Measurements from ENCODE around the gene FAM174B. TPM values are rescaled to one million over a fixed set of nuclear protein-coding genes. Genes with fewer than 3 reads are reported as not detected.

The FAM174B gene
- 1 to 10 TPM; 6.2 to 7.1 TPM for total RNA-seq

GRCh38 chr15:92655178-92655995 is at the start of gene FAM174B:
TSS of gene FAM174B (minus strand) at chr15:92655775.
- peak within 1 kb of the TSS; percentile 47 to 58 for H3K4me3 ChIP-seq
- peaks cover 0 to 23% of the 10 kb centered on the region in 2 donors for H3K4me1 ChIP-seq
- H3K36me3 ChIP-seq = no peaks in the 10 kb centered on the region
- TF ChIP-seq CTCF (IDR thresholded peaks at IDR 0.05) = no peak
- no peaks in the 10 kb centered on the region for H3K9me3 ChIP-seq
- H3K27me3 ChIP-seq = no peaks in the 10 kb centered on the region
- H3K27ac ChIP-seq = peak within 1 kb of the TSS; percentile 41 to 51
- DNase-seq (ENCODE audit: low spot score) = no peak

- H3K27me3 ChIP-seq = no peaks in the 10 kb centered on the region
- no peak for TF ChIP-seq CTCF (IDR thresholded peaks at IDR 0.05)
These were observed 40.5 kb upstream of the FAM174B start for GRCh38 chr15:92696096-92696495.

GRCh38 chr15:92693691-92694331 is 38.2 kb upstream of the FAM174B start:
- peak in 1 of 2 donors; percentile 33 for TF ChIP-seq CTCF (IDR thresholded peaks at IDR 0.05)
- H3K9me3 ChIP-seq = no peaks in the 10 kb centered on the region
- no peak for DNase-seq (ENCODE audit: low spot score)
- H3K27me3 ChIP-seq = no peaks in the 10 kb centered on the region
- no peak overlapping the region for H3K4me3 ChIP-seq
- no peaks in the 10 kb centered on the region for H3K36me3 ChIP-seq
- no peaks in the 10 kb centered on the region for H3K4me1 ChIP-seq
- no peak overlapping the region for H3K27ac ChIP-seq

More at GRCh38 chr15:92696096-92696495, 40.5 kb upstream of the FAM174B start:
- no peak for DNase-seq (ENCODE audit: low spot score)
- peaks cover 0 to 3% of the 10 kb centered on the region in 2 donors for H3K9me3 ChIP-seq
- no peak overlapping the region for H3K4me3 ChIP-seq
- H3K4me1 ChIP-seq = no peaks in the 10 kb centered on the region
- H3K27ac ChIP-seq = no peak overlapping the region
- no peaks in the 10 kb centered on the region for H3K36me3 ChIP-seq

DNA sequence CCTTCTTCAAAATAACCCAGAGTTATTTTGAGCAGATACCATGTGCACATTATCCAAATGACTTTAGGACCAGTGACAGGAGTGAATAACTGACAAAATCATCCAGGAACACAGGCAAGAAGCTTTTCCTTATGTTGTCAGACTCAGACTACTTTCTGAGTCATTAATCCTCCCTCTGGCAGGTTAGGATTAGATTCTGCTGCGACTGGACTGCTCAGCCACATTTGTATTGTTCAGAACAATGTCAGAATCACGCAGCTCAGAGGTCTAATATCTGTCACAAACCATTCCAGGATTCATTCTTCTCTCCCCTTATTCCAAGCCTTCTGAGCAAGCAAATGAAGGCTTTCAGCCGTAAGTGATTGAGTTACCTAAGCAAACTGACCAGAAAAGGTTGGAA is 34.8 kb upstream of the FAM174B start:
- no peak overlapping the region for H3K27ac ChIP-seq
- no peaks in the 10 kb centered on the region for H3K9me3 ChIP-seq
- H3K4me1 ChIP-seq = no peaks in the 10 kb centered on the region
- no peak for DNase-seq (ENCODE audit: low spot score)
- H3K27me3 ChIP-seq = no peaks in the 10 kb centered on the region
- no peak overlapping the region for H3K4me3 ChIP-seq
- no peak for TF ChIP-seq CTCF (IDR thresholded peaks at IDR 0.05)
- no peaks in the 10 kb centered on the region for H3K36me3 ChIP-seq

GRCh38 chr15:92687746-92688145 is 32.2 kb upstream of the FAM174B start:
- no peak for DNase-seq (ENCODE audit: low spot score)
- no peak for TF ChIP-seq CTCF (IDR thresholded peaks at IDR 0.05)
- Histone ChIP-seq H3K4me3 (no peak overlapping the region), H3K27me3 (no peaks in the 10 kb centered on the region), H3K27ac (no peak overlapping the region), H3K4me1 (no peaks in the 10 kb centered on the region), H3K36me3 (no peaks in the 10 kb centered on the region), H3K9me3 (no peaks in the 10 kb centered on the region)
